ENCODE results near the gene ABCA4.

The ABCA4 gene

GRCh38 chr1:94079080-94079940 lies 41.6 kb downstream of the ABCA4 start:
- DNase-seq, result no peak

GRCh38 chr1:94072840-94073522 lies 48.0 kb downstream of the ABCA4 start:
- DNase-seq, result no peak

- DNase-seq, result no peak
Measured at GRCh38 chr1:94071976-94072375, 49.0 kb downstream of the ABCA4 start.

- no peak for DNase-seq
Measured at GRCh38 chr1:94071391-94071790, 49.6 kb downstream of the ABCA4 start.

GRCh38 chr1:94070865-94071264 lies 50.1 kb downstream of the ABCA4 start:
- no peak for DNase-seq

GRCh38 chr1:94069919-94070285 lies 51.0 kb downstream of the ABCA4 start:
- no peak for DNase-seq

- no peak for DNase-seq
Measured at GRCh38 chr1:94068999-94069918, 51.7 kb downstream of the ABCA4 start.

- DNase-seq, result no peak
Measured at GRCh38 chr1:94068096-94068998, 52.6 kb downstream of the ABCA4 start.

- no peak for DNase-seq
Measured at GRCh38 chr1:94067196-94067595, 53.8 kb downstream of the ABCA4 start.

- DNase-seq, result no peak
Measured at GRCh38 chr1:94063379-94063778, 57.6 kb downstream of the ABCA4 start.

- DNase-seq, result no peak
Measured at GRCh38 chr1:94061513-94062443, 59.2 kb downstream of the ABCA4 start.

- no peak for DNase-seq
Measured at GRCh38 chr1:94060720-94061119, 60.2 kb downstream of the ABCA4 start.

GRCh38 chr1:94058766-94059165 lies 62.2 kb downstream of the ABCA4 start:
- no peak for DNase-seq

GRCh38 chr1:94056996-94057395 lies 64.0 kb downstream of the ABCA4 start:
- no peak for DNase-seq

GRCh38 chr1:94056171-94056570 lies 64.8 kb downstream of the ABCA4 start:
- DNase-seq, result no peak

- DNase-seq, result no peak
Measured at GRCh38 chr1:94055459-94056122, 65.4 kb downstream of the ABCA4 start.

- DNase-seq, result no peak
Measured at GRCh38 chr1:94050675-94051074, 70.3 kb downstream of the ABCA4 start.

GRCh38 chr1:94050254-94050653 lies 70.7 kb downstream of the ABCA4 start:
- DNase-seq, result no peak

- no peak for DNase-seq
Measured at GRCh38 chr1:94049791-94050190, 71.2 kb downstream of the ABCA4 start.

- DNase-seq, result no peak
Measured at GRCh38 chr1:94048413-94049164, 72.4 kb downstream of the ABCA4 start.

All from GF-D8 (cell line).